Measurements from ENCODE around the gene THSD4.
"Not testable (repeated sequence)": the region's sequence is repeated elsewhere in the genome, so short reads cannot be mapped to it uniquely, and the experiment has no call there.

THSD4 gene

DNA sequence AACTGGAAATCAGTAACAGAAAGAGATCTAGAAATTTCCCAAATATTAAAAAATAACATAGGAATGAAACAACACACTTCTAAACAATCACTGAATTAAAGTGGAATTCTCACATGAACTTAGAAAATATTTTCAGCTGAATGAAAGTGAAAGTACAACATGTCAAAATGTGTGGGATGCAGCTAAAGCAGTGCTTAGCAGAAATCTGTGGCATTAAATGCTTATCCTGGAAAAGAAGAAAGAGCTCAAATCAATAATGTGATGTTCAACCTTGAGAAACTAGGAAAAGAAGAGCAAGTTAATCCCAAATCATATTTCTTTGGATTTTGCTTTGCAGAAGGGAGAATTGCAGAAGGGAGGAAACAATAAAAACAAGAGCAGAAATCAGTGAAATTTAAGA is 596.9 kb downstream of the THSD4 start:
- no peak for DNase-seq

GRCh38 chr15:71713191-71713809 is 598.0 kb downstream of the THSD4 start:
- peak; percentile 49 for DNase-seq

DNA sequence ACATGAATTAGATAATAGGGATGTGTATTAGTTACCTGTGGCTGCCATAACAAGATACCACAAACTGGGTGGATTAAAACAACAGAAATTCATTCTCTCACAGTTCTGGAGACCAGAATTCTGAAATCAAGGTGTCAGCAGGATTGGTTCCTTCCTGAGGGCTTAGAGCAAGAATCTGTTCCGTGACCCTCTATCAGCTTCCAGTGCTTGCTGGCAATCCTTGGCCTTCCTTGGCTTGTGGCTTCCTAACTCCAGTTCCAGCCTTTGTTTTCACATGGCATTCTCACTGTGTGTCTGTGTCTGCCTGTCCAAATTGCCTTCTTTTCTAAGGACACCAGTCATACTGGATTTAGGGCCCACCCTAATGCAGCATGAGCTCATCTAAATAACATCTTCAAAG is 600.6 kb downstream of the THSD4 start:
- DNase-seq: no peak

DNA sequence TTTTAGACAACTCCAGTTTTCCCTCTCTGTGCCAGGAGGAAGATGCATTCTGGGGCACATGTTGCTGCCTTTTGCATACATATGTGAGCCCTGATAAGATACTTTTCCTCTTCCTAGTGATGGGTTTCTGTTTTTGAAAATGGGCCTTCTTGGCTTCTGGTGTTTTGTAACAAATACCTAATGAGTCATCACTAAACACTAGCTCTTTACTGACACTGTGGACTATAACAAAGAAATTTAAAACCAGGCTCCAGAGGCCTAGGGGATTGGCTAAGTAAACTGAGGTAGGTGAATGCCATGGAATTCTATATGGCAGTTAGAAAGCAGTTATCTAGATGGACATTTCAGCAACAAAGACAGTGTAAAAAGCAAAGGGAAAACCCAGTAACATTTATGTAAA is 601.7 kb downstream of the THSD4 start:
- DNase-seq: no peak

- no peak for DNase-seq
Measured at GRCh38 chr15:71718116-71718910, 603.0 kb downstream of the THSD4 start.

DNA sequence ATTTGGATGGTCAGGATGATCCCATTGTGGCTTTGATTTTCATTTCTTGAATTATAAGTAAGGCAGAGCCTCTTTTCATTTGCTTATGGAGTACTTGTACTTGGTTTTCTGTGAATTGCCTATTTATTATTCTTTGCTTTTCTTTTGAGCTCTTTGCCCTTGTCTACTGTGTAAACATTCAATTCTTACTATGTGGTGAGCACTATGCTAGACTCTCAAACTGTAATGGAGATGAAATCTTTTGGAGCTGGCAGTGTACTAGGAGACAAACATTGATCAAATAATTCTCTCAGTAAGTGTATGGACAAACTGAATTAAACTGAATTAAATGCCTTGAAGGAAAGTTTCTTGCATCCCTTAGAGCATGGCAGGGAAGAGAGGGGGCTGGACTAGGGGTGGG is 608.1 kb downstream of the THSD4 start:
- DNase-seq: no peak

DNA sequence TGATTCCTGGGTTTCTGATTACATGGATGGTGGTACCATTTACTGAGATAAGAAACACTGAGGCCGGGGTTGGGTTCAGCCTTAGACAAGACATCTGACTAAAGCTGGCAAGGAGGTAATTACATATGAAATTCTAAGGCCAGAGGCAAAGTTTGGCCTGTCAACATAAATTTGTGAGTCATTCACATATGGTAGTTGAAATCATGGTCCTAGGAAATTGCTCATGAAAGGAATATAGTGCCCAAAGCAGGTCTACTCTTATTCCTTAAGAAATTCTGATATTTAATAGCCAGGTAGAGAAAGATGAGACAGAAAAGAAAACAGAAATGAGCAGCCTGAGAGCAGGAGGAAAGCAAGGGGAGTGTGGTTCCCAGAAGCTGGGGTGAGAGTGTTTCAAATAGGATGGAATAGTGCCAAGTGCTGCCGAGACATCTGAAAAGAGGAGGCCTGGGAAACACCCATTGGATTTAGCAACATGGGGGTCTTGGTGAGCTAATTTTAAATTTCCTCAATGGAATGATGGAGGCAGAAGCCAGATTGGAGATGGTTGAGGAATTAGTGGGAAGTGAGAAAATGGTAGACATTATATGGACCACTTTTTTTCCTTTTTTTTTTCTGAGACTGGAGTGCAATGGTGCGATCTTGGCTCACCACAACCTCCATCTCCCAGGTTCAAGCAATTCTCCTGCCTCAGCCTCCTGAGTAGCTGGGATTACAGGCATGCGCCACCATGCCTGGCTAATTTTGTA is 610.1 kb downstream of the THSD4 start:
- not testable (repeated sequence) for DNase-seq

DNA sequence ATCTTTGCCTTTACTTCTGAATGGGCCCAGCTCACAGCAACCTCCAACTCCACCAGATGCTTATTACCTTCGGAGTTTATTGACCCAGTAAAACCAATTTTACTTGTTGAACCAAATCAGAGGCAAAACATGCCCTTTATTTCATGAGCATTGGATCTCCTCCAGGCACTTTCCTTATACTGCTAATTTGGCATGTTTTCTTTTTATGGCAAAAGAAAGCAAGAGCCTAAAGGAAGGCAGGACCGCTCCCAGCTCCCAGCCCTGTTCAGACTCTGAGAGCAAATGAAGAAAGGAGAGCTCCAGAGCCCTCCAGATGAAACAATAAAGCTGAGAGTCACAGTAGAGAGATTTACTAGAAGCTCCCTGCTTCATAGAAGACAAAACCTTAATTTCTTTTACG is 613.6 kb downstream of the THSD4 start:
- DNase-seq: no peak

DNA sequence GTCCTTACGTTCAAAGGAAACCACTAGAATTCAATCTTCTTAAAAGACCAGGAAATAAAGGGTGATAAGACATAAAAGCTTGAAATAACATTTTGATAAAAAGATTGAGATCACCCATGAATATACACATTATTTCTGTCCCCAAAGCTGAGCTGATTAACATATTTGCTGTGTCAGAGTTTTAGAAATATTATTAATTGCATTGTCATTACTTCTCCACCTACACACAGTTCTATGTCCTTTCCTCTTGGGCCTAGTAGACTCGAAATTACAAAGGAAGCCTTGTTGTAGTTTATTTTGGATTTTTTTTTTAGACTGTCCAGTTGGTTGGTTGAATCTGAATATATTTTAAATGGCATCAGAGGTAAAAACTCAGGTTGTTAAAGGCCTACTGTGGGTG is 614.0 kb downstream of the THSD4 start:
- DNase-seq: no peak

GRCh38 chr15:71730277-71731144 is 615.2 kb downstream of the THSD4 start:
- peak; percentile 76 for DNase-seq

- no peak for DNase-seq
Measured at GRCh38 chr15:71732636-71733035, 617.4 kb downstream of the THSD4 start.

DNA sequence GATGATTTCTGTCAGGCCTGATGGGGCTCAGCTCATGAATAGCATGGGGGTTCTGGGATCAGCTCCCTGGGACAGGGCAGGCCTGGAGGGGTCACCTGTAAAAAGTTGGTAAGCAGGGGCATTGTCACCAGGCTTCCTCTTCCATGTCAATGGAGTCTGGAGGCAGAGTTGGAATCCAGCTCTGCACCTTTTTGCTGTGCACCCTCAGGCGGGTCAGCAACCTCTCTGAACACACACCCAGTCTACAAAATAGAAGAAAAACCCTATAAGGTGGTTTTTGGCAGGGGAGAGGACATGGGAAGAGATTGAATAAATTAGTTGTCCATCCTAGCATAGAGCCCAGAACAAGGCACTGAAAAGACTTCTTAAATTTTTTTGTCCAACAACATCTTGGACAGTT is 617.9 kb downstream of the THSD4 start:
- no peak for DNase-seq

GRCh38 chr15:71734709-71735384 is 619.6 kb downstream of the THSD4 start:
- DNase-seq: no peak

DNA sequence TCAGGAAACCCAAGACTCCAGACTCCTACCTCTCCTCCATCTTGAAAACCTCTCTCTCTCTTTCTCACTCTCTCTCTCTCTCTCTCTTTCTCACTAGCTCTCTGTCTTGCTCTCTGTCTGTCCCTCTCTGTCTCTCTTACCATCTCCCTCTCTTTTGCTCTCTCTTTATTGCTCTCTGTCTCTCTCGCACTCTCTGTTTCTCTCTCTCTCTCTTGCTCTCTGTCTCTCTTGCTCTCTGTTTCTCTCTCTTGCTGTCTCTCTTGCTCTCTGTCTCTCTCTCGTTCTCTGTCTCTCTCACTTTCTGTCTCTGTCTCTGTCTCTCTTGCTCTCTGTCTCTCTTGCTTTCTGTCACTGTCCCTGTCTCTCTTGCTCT is 620.1 kb downstream of the THSD4 start:
- DNase-seq: no peak

GRCh38 chr15:71736286-71736947 is 621.1 kb downstream of the THSD4 start:
- no peak for DNase-seq

GRCh38 chr15:71737761-71738160 is 622.5 kb downstream of the THSD4 start:
- no peak for DNase-seq

DNA sequence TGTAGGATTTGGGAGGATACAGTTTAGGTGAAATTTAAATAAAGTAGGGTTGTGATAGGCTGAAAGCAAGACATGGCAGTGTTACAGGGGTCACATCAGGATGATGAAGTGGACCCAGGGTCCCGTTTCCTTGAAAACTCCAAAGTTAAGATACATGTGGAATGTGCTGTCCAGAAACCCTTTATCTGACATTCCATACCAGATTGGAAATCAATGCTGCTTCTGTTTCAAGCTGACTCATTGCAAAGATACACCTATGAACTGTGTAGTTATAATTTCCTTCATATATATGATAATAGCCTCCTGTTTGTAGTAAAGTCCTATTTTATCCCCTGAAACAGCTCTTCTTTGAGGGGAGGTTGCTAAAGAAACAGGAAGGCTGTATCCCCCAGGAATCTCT is 624.1 kb downstream of the THSD4 start:
- no peak for DNase-seq

DNA sequence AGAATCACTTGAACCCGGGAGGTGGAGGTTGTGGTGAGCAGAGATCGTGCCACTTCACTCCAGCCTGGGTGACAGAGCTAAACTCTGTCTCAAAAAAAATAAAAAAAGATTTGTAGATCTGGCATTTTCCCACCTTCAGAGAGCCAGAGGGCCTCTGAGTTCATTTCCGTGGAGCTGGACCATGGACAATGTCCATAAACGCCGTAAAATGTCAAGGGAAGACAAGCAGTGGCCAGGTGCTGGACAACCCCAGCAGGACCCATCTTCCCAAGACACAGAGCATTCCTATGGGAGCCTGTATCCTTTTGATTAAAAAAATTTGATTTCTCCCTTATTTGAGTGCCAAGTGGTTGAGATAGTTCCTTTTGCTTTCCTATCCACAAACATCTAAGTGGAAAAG is 627.7 kb downstream of the THSD4 start:
- no peak for DNase-seq

DNA sequence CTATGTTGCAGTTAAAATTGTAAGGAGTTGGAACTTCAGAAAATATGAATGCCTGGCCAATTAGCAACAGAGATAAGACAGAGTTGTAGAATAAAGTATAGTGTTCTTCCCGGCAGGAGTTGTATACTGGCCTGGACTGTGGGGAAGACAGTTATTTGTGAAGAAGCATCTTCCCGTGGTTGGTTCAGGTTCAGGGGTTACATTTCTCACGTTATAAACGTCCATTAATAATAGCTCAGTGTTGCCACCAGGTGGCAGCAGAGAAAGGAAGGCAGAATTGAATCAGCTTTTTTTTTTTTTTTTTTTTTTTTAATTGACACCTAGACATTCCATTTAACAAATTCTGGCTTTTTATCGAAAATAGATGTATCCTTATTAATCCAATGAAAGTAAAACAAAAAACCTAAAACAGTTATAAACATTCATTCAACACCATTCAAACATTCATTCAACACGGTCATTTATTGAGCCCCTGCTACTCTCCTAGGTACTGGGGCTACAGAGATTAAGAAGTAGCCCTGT is 628.7 kb downstream of the THSD4 start:
- DNase-seq: peak; percentile 82

GRCh38 chr15:71746719-71747118 is 631.4 kb downstream of the THSD4 start:
- DNase-seq: no peak
